ENCODE measurements around the gene GTPBP10.

- TF ChIP-seq CTCF (optimal IDR thresholded peaks at IDR 0.05 in 1 of 3, IDR thresholded peaks at IDR 0.05 in 1 of 3, conservative IDR thresholded peaks at IDR 0.05 in 1 of 3; ENCODE audit: extremely low read depth in 1 of 3, insufficient read depth in 2 of 3, low read length in 3 of 3), result no peak
- TF ChIP-seq EZH2 (IDR thresholded peaks at IDR 0.05; ENCODE audit: low read length), result no peak
Observed at GRCh38 chr7:90409667-90410066, 63.2 kb downstream of the GTPBP10 start.

Measured in keratinocyte (primary cell).